NCI-H1048 (cell line): ENCODE data around the gene SBNO2.

Experiments
- DNase-seq: peaks from one replicate; lab custom pipeline; 2025; lab: John Stamatoyannopoulos, UW

SBNO2 gene

DNA sequence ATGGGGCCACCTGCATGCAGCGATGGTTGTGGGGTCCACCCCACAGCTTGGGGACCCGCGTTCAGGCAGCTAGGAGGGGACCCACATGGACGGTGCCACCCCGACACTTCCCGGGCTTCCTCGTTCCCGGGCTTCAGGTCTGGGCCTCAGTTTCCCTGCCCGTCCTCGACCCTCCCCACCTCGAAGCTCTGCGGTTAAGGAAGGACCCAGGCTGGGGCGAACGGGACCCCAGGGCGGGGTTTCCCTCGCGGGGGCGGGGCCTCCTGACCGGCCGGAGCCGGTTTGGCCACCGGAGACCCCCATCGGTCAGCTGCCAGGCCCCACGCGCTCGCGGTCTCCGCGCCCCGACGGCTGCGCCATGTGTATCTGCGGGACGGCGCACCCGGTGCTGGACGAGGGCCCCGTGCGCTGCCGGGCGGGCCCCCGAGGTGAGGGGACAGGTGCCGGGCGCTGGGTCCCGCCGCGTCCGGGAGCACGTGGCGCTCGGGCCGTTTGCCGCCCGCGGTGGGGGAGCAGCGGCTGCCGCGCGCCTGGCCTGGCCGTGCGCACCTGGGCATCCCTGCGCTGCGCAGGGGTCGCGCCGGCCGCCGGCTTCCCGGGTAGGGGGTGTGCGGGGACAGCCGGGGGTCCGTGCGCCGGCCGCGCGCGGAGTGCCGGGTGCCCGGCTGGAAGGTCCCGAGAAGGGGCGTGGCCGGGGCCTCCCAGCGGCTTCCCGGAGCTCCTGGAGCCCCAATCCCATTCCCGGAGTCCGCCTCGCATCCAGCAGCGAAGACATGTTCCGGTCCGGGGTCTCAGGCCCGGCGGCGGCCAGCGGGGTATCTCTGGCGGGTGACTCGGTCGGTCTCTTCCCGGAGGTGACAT, 102.9 kb downstream of the SBNO2 start:
- no peak for DNase-seq

GRCh38 chr19:1070576-1070930, 103.5 kb downstream of the SBNO2 start:
- no peak for DNase-seq

GRCh38 chr19:1069009-1069779, 104.9 kb downstream of the SBNO2 start:
- no peak for DNase-seq

DNA sequence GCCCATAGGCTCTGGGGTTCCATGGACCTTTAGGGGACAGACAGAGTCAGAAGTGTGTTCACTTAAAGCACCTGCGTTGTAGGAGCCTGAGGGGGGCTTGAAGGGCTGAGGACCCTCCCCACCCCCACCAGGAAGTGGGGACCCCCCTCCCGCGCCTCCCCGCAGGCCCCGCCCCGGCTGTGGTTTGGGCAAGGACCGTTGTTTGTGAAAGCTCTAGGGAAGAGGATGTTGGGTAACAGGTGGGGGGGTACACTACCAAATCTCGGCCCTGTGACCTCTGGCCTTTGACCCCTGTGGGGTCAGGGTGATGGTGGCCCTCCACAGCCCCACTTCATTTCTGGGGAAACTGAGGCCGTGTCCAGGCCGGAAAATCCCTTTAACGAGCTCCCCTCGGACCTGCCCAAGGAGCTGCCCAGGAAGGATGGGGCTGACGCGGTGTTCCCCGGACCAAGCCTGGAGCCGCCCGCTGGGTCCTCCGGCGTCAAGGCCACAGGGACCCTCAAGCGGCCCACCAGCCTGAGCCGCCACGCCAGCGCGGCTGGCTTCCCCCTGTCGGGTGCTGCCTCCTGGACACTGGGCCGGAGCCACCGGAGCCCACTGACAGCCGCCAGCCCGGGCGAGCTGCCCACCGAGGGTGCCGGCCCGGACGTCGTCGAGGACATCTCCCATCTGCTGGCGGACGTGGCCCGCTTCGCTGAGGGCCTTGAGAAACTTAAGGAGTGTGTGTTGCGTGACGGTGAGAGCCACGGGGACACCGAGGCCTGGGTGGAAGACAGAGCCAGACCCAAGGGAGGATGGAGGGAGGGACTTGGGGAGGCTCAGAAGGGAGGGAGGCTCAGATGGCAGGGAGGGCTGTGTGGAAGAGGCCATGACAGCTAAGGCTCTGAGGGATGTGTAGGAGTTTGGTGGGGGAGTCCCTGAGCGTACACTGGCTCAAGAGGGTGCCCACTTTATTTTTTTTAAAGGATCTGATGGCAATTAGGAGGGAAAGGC, 105.8 kb downstream of the SBNO2 start:
- no peak for DNase-seq

GRCh38 chr19:1067341-1067957, 106.6 kb downstream of the SBNO2 start:
- DNase-seq, result no peak

DNA sequence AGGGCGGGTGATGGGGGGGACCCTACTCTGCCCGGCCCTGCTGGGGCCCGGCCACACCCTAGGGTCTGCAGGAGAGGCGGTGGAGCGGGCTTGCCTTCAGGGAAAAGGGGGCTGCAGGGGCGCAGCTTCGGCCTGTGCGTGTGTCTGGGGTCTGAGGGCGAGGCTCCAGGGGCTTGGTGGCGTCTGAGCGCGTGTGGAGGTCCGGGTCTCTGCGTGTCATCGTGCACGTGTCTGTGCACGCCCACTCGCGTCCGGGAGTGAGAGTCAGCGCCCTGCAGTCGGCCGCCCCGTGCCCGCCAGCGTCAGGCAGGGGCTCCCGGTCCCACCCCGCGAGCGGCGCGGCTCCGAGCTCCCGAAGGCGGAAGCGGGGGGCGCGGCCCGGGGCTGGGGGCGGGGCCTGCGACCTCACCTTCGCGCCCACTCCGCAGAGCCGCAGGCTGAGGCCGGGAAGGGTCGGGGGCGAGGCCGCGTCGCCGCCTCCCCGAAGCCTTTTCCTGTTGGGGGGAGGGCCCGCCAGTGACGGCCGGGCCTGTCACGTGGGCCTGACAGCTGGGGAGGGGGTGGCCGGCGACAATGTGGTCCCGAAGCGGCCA, 107.2 kb downstream of the SBNO2 start, which contains the start of gene ARHGAP45:
Gene ARHGAP45, plus strand, starts transcription at position 420 of the 593 bp plus-strand sequence. CDS start 239 bp downstream, outside the sequence.
- no peak for DNase-seq

- no peak for DNase-seq
Observed at GRCh38 chr19:1066251-1066747, 107.8 kb downstream of the SBNO2 start.

DNA sequence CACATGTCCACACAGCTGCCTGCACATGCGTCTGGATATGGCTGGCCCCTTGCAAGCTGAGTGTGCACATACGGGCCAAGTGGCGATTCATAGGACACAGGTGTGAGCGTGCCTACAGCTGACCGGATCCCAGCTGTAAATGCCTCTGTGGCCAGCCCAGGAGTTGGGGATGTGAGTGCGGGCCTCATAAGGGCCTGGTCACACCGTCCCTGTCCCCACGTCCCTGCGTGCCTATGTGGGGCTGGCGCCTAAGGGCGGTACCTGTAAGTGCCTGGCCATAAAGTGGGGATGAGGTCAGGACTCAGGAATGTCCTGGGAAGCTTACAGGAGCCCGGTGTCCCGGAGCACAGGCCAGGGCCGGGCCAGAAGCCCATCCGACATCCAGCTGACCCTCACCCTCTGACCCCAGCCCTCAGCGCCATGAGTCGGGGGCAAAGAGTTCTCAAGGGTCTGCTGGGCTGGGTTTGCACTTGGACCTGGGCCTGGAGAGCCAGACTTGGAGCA, 108.4 kb downstream of the SBNO2 start:
- DNase-seq, result no peak

GRCh38 chr19:1064661-1065605, 109.1 kb downstream of the SBNO2 start:
- no peak for DNase-seq

- no peak for DNase-seq
Observed at GRCh38 chr19:1063909-1064660, 110.0 kb downstream of the SBNO2 start.

DNA sequence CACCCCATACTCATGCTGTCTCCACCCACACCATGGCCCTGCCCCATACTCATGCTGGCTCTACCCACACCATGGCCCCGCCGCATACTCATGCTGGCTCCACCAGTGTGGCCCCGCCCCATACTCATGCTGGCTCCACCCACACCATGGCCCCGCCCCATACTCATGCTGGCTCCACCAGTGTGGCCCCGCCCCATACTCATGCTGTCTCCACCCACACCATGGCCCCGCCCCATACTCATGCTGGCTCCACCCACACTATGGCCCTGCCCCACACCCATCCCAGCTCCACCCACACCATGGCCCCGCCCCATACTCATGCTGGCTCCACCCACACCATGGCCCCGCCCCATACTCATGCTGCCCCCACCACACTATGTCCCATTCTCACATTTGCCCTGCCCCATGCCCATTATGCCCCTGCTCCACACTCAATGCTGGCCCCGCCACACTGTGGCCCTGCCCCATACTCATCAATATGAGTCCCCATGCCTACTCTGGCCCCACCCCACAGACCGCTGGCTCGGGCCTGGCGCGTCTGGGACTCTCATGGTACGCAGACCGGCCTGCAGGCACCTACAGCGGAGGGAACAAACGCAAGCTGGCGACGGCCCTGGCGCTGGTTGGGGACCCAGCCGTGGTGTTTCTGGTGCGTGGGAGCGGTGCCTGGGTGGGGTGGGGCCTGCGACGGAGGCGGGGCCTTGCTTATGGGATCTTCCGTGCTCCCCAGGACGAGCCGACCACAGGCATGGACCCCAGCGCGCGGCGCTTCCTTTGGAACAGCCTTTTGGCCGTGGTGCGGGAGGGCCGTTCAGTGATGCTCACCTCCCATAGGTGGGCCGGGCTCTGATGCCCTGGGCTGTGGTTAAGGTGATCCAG, 110.8 kb downstream of the SBNO2 start:
- no peak for DNase-seq

- DNase-seq, result no peak
Observed at GRCh38 chr19:1062387-1063029, 111.6 kb downstream of the SBNO2 start.

DNA sequence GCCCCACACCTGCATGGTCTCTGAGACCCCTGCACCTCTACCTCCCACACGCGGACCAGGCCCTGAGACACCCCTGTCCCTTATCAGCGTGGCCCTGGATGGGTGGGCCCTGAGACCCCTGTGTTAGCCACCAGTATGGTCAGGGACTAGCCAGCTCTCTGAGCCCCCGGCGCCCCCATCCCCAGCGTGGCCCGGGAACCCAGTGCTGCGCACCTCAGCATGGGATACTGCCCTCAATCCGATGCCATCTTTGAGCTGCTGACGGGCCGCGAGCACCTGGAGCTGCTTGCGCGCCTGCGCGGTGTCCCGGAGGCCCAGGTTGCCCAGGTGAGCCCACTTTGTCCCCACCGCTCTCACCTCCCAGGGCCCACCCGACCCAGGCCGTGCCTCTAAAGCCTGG, 112.1 kb downstream of the SBNO2 start:
- no peak for DNase-seq

- DNase-seq, result no peak
Observed at GRCh38 chr19:1060689-1061088, 113.4 kb downstream of the SBNO2 start.

GRCh38 chr19:1058112-1058511, 116.0 kb downstream of the SBNO2 start:
- no peak for DNase-seq
